ENCODE data around the gene DMD. TPM values are rescaled to one million over a fixed set of nuclear protein-coding genes. Genes with fewer than 3 reads are reported as not detected.

DMD gene
- total RNA-seq, 2 experiments from 2014 or later, result 0.20 to 0.47 TPM

DNA sequence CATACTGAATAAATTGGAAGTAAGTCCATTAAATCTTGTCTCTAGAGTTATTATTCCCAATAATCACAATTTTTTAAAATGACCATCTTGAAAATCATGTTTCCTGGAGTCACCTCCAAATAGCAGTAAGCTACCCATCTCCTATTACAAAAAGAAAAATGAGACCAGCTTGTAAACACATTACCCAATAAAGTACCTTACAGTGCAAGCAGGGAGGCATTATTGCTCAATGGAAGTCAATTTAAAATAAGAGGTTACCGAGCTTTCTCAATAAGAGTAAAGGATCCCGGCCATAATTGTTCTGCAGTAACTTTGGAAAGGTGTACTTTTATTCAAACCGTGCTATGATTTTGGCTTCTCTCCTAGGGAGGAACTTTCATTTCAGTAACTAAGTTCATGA is 78.0 kb downstream of the DMD start:
- ChIA-PET POLR2A (no interaction called here), CTCF (no interaction called here)
- no peak overlapping the region for H3K27ac Mint-ChIP-seq
- Histone ChIP-seq H3K4me1 (ENCODE audit: insufficient read depth, low read length) (no peaks in the 10 kb centered on the region), H3K27ac (ENCODE audit: low read depth in 1 of 2, low read length in 2 of 2) (no peak overlapping the region), H3K4me3 (ENCODE audit: low read length) (no peak overlapping the region), H3K9me3 (ENCODE audit: control insufficient read depth in 1 of 2, insufficient read depth in 1 of 2, low read length in 2 of 2) (no peaks in the 10 kb centered on the region), H3K36me3 (ENCODE audit: insufficient read depth, low read length) (no peaks in the 10 kb centered on the region), H3K27me3 (ENCODE audit: control insufficient read depth in 1 of 2, insufficient read depth in 2 of 2, low read length in 2 of 2) (no peaks in the 10 kb centered on the region)
- no peak overlapping the region for H3K4me3 Mint-ChIP-seq
- H3K9me3 Mint-ChIP-seq, result no peaks in the 10 kb centered on the region
- no peaks in the 10 kb centered on the region for H3K27me3 Mint-ChIP-seq
- DNase-seq (no peak), ATAC-seq (ENCODE audit: poor library complexity) (no peak)
- H3K36me3 Mint-ChIP-seq (ENCODE audit: low read depth), result no peaks in the 10 kb centered on the region
- intact Hi-C loops (cut with DNase I, micrococcal nuclease), result no loop called here
- TF ChIP-seq, protein P1, sequence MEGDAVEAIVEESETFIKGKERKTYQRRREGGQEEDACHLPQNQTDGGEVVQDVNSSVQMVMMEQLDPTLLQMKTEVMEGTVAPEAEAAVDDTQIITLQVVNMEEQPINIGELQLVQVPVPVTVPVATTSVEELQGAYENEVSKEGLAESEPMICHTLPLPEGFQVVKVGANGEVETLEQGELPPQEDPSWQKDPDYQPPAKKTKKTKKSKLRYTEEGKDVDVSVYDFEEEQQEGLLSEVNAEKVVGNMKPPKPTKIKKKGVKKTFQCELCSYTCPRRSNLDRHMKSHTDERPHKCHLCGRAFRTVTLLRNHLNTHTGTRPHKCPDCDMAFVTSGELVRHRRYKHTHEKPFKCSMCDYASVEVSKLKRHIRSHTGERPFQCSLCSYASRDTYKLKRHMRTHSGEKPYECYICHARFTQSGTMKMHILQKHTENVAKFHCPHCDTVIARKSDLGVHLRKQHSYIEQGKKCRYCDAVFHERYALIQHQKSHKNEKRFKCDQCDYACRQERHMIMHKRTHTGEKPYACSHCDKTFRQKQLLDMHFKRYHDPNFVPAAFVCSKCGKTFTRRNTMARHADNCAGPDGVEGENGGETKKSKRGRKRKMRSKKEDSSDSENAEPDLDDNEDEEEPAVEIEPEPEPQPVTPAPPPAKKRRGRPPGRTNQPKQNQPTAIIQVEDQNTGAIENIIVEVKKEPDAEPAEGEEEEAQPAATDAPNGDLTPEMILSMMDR (IDR thresholded peaks at IDR 0.05), result no peak
- no peaks in the 10 kb centered on the region for H3K4me1 Mint-ChIP-seq (ENCODE audit: low read depth)

DNA sequence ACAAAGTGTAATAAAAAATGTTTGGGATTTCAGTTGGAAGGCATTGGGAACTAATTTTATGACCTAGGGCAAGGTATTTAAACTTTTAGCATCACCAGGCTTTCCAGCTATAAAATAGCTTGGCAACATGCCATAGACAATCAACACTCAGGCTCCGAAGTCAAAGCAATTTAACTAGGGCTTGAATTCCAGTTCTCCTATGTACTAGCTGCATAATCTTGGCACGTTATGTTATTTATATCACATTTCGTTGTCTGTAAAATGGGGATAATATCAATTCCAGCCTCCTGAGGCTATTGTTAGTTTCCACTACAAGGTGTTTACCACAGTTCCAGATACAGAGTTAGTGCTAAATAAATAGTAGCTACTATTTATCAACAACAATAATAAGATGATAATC is 78.8 kb downstream of the DMD start:
- Histone ChIP-seq H3K27me3 (ENCODE audit: control insufficient read depth in 1 of 2, insufficient read depth in 2 of 2, low read length in 2 of 2) (no peaks in the 10 kb centered on the region), H3K36me3 (ENCODE audit: insufficient read depth, low read length) (no peaks in the 10 kb centered on the region), H3K4me3 (ENCODE audit: low read length) (no peak overlapping the region), H3K27ac (ENCODE audit: low read depth in 1 of 2, low read length in 2 of 2) (no peak overlapping the region), H3K4me1 (ENCODE audit: insufficient read depth, low read length) (no peaks in the 10 kb centered on the region), H3K9me3 (ENCODE audit: control insufficient read depth in 1 of 2, insufficient read depth in 1 of 2, low read length in 2 of 2) (no peaks in the 10 kb centered on the region)
- H3K9me3 Mint-ChIP-seq, result no peaks in the 10 kb centered on the region
- ChIA-PET POLR2A (no interaction called here), CTCF (no interaction called here)
- TF ChIP-seq, protein P1 (IDR thresholded peaks at IDR 0.05), result no peak
- H3K4me3 Mint-ChIP-seq, result no peak overlapping the region
- DNase-seq, result no peak
- no peak for ATAC-seq (ENCODE audit: poor library complexity)
- H3K27ac Mint-ChIP-seq, result no peak overlapping the region
- H3K27me3 Mint-ChIP-seq, result no peaks in the 10 kb centered on the region
- H3K36me3 Mint-ChIP-seq (ENCODE audit: low read depth), result no peaks in the 10 kb centered on the region
- intact Hi-C loops (cut with DNase I, micrococcal nuclease), result no loop called here
- H3K4me1 Mint-ChIP-seq (ENCODE audit: low read depth), result no peaks in the 10 kb centered on the region

DNA sequence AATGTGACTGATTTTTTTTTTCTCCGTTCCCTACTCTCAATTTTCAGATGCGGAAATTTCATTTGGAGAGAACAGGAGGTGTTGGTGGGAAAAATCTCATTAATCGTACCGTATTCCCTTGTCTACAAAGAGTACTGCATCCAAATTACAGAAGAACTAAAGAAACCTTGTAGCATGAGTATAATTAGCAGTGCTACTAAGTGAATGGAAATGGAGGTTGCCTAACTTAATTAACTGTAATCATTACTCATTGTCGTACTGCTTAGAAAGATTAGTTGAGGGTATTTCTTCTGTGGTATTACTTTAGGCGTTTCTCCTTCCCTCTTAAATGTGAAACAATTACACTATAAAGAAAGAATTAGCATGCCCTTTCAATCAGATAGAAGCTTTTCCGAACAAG is 81.7 kb downstream of the DMD start:
- H3K4me1 Mint-ChIP-seq (ENCODE audit: low read depth), result no peaks in the 10 kb centered on the region

More for the DNA sequence above, 81.7 kb downstream of the DMD start:
- H3K36me3 ChIP-seq (ENCODE audit: insufficient read depth, low read length), result no peaks in the 10 kb centered on the region
- Mint-ChIP-seq H3K27me3 (no peaks in the 10 kb centered on the region), H3K36me3 (ENCODE audit: low read depth) (no peaks in the 10 kb centered on the region), H3K4me3 (no peak overlapping the region), H3K27ac (no peak overlapping the region), H3K9me3 (no peaks in the 10 kb centered on the region)
- ChIA-PET CTCF (no interaction called here), POLR2A (no interaction called here)
- intact Hi-C loops (cut with DNase I, micrococcal nuclease), result no loop called here
- TF ChIP-seq, protein P1 (IDR thresholded peaks at IDR 0.05), result no peak
- H3K9me3 ChIP-seq (ENCODE audit: control insufficient read depth in 1 of 2, insufficient read depth in 1 of 2, low read length in 2 of 2), result no peaks in the 10 kb centered on the region
- no peak for ATAC-seq (ENCODE audit: poor library complexity)
- H3K27me3 ChIP-seq (ENCODE audit: control insufficient read depth in 1 of 2, insufficient read depth in 2 of 2, low read length in 2 of 2), result no peaks in the 10 kb centered on the region
- no peak overlapping the region for H3K4me3 ChIP-seq (ENCODE audit: low read length)
- no peaks in the 10 kb centered on the region for H3K4me1 ChIP-seq (ENCODE audit: insufficient read depth, low read length)
- no peak overlapping the region for H3K27ac ChIP-seq (ENCODE audit: low read depth in 1 of 2, low read length in 2 of 2)
- no peak for DNase-seq

Measured in CD4-positive, alpha-beta T cell (primary cell).